ENCODE results near the gene CASP1.

CASP1 gene

GRCh38 chr11:104979839-104980238, 55.1 kb downstream of the CASP1 start:
- no peak for DNase-seq

Measured in CD4-positive, alpha-beta T cell treated with Interleukin-21 for 1 hour (primary cell).